HepG2 (cell line): ENCODE results near the gene HEPACAM. TPM values are rescaled to one million over a fixed set of nuclear protein-coding genes. Genes with fewer than 3 reads are reported as not detected.

Experiments used
- CHCHD3 ChIP-seq: sonication (generic); formaldehyde crosslinking; IDR thresholded peaks from 2 replicates; pipeline ENCODE4 v1.8.0; 2022; ENCODE audit warnings: mild to moderate bottlenecking, missing genetic modification reagents, moderate library complexity
- DR1 ChIP-seq: sonication (generic); formaldehyde crosslinking; IDR thresholded peaks from 2 replicates; pipeline ENCODE4 v1.8.0; 2021; ENCODE audit warnings: mild to moderate bottlenecking, missing genetic modification reagents, inconsistent platforms
- ELF1 ChIP-seq: sonication (generic); formaldehyde crosslinking; IDR thresholded peaks from 2 replicates; pipeline ENCODE4 v1.4.0; 2020; ENCODE audit warnings: missing genetic modification reagents
- HOXA3 ChIP-seq: sonication (generic); formaldehyde crosslinking; IDR thresholded peaks from 2 replicates; pipeline ENCODE4 v1.5.0; 2020; ENCODE audit warnings: missing genetic modification reagents
- KLF16 ChIP-seq, 2 experiments: sonication (generic) in 1 of 2; formaldehyde crosslinking in 1 of 2; IDR thresholded peaks; 2 replicates each; pipeline versions ENCODE4 v1.6.1 to v1.8.0; 2016 to 2023; ENCODE audit warnings: missing genetic modification reagents in 2 of 2, missing compliant biosample characterization in 1 of 2
- NRL ChIP-seq: sonication (generic); formaldehyde crosslinking; IDR thresholded peaks from 2 replicates; pipeline ENCODE4 v1.5.0; 2020; ENCODE audit warnings: missing genetic modification reagents, mild to moderate bottlenecking, moderate library complexity, borderline replicate concordance
- PHF8 ChIP-seq: sonication (generic); formaldehyde crosslinking; IDR thresholded peaks from 2 replicates; pipeline ENCODE4 v1.5.0; 2020; ENCODE audit warnings: missing genetic modification reagents
- POGZ ChIP-seq: sonication (generic); formaldehyde crosslinking; IDR thresholded peaks from 2 replicates; pipeline ENCODE4 v1.4.0; 2020; ENCODE audit warnings: mild to moderate bottlenecking, missing genetic modification reagents
- ZBTB38 ChIP-seq: sonication (generic); formaldehyde crosslinking; IDR thresholded peaks from 2 replicates; pipeline ENCODE4 v1.5.1; 2020; ENCODE audit warnings: mild to moderate bottlenecking, missing genetic modification reagents
- ZFX ChIP-seq: sonication (generic); formaldehyde crosslinking; IDR thresholded peaks from 2 replicates; pipeline ENCODE4 v1.4.0; 2020; ENCODE audit warnings: mild to moderate bottlenecking, low read depth, missing genetic modification reagents, moderate library complexity
- ZNF317 ChIP-seq: sonication (generic); formaldehyde crosslinking; IDR thresholded peaks from 2 replicates; pipeline ENCODE4 v1.5.0; 2020; ENCODE audit warnings: mild to moderate bottlenecking, missing genetic modification reagents
- ZNF446 ChIP-seq: sonication (generic); formaldehyde crosslinking; IDR thresholded peaks from 2 replicates; pipeline ENCODE4 v1.5.0; 2020; ENCODE audit warnings: mild to moderate bottlenecking, missing genetic modification reagents
- ZNF569 ChIP-seq: sonication (generic); formaldehyde crosslinking; IDR thresholded peaks from 2 replicates; pipeline ENCODE4 v1.5.0; 2020; ENCODE audit warnings: mild to moderate bottlenecking, missing genetic modification reagents, moderate library complexity, borderline replicate concordance
- ZNF737 ChIP-seq: sonication (generic); formaldehyde crosslinking; IDR thresholded peaks from 2 replicates; pipeline ENCODE4 v1.5.0; 2020; ENCODE audit warnings: missing genetic modification reagents, mild to moderate bottlenecking, borderline replicate concordance
- ZNF839 ChIP-seq: sonication (generic); formaldehyde crosslinking; IDR thresholded peaks from 2 replicates; pipeline ENCODE4 v1.4.0; 2020; ENCODE audit warnings: missing genetic modification reagents, mild to moderate bottlenecking, borderline replicate concordance
- ZSCAN21 ChIP-seq: sonication (generic); formaldehyde crosslinking; IDR thresholded peaks from 2 replicates; pipeline ENCODE4 v1.8.0; 2022; ENCODE audit warnings: mild to moderate bottlenecking, missing genetic modification reagents, moderate library complexity, borderline replicate concordance
- polyA plus RNA-seq, 8 experiments: library from polyadenylated mRNA; depleted of rRNA in 3 of 8; stranded (reverse) in 7 of 8; unstranded in 1 of 8; fragments of >200 nt; fragmentation: Illumina TruSeq in 4 of 8; extraction: Trizol in 4 of 8; gene quantifications; 2 replicates each; pipeline versions ENCODE4 v1.2.1 to v1.2.3, GENCODE V29; 2011 to 2016; ENCODE audit warnings: low read depth in 4 of 8, missing spikeins in 1 of 8, mixed read lengths in 1 of 8; ENCODE audit not compliant: insufficient read depth in 1 of 8
- total RNA-seq, 5 experiments: library from RNA; depleted of rRNA; stranded (reverse); fragments of >200 nt; fragmentation: Illumina TruSeq; extraction: Trizol; gene quantifications; 2 replicates each; pipeline ENCODE4 v1.2.3, GENCODE V29; 2016; ENCODE audit warnings: low read depth in 1 of 5
- TF ChIP-seq, protein P1 (sequence below): sonication (generic); formaldehyde crosslinking; IDR thresholded peaks from 2 replicates; pipeline ENCODE4 v1.4.0; 2020; ENCODE audit warnings: mild to moderate bottlenecking, missing genetic modification reagents
- TF ChIP-seq, protein P2 (sequence below): sonication (generic); formaldehyde crosslinking; IDR thresholded peaks from 2 replicates; pipeline ENCODE4 v1.4.0; 2020; ENCODE audit warnings: missing genetic modification reagents
- TF ChIP-seq, protein P3 (sequence below): IDR thresholded peaks from 2 replicates; pipeline ENCODE4 v1.6.1; 2016; ENCODE audit warnings: missing compliant biosample characterization, missing genetic modification reagents, borderline replicate concordance
- TF ChIP-seq, protein P4 (sequence below): sonication (generic); formaldehyde crosslinking; conservative IDR thresholded peaks from 2 replicates; pipeline ENCODE4 v1.5.0; 2020; ENCODE audit warnings: missing genetic modification reagents
- TF ChIP-seq, protein P5 (sequence below): sonication (generic); formaldehyde crosslinking; IDR thresholded peaks from 2 replicates; pipeline ENCODE4 v1.8.1; 2023; ENCODE audit warnings: mild to moderate bottlenecking, moderate library complexity, missing genetic modification reagents

Gene HEPACAM
- total and polyA plus RNA-seq, 2 of the 13 experiments (the other 11 are each of a cell fraction or from before 2014, with no cell fraction given), result 66.9 to 121 TPM

DNA sequence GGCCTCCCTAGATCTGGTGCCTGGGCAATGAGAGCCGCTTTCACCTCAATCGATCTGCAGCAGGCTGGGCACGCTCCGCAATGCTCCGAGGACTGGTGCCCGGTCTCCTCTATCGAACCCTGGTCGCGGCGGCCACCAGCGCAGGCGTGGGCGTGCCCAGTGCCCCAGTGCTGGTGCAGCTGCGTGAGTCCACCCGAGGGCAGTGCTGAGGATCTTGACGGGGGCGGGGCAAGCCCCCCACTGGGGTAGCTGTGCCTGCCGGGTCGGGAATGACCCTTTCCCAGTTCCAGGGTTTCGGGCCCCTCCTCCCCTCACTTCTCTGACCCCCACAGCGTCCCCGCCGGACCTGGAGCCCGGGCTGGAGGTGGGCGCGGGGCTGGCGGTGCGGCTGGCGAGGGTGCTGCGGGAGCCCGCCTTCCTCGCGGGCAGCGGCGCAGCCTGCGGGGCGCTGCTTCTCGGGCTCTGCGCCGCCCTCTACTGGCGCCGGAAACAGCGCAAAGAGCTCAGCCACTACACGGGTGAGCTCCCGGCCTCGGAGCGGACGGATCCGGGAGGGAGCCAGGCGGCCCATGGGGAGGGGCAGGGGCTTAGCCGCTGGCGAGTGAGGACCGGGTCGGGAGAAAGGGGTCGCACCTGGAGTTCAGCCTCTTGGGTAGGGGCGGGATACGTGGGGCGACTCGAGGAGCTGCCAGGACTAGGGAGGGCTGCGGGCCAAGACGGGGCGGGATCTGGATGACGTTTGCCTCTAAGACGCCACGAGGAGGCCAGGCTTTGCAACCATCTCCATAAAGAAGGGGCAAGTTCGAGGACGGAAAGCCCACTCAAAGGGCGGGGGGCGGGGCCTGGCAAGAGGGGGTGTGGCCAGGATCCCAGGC, 59.7 kb downstream of the HEPACAM start (continued):
- TF ChIP-seq PHF8 (CRISPR knock-in tag) (no peak), ZNF737 (CRISPR knock-in tag) (no peak), KLF16 (CRISPR knock-in tag; IDR thresholded peaks at IDR 0.05) (0 out of 4 replicates have a peak, but pooled peaks of 1 of the 2 experiments have one; percentile 44), ZNF839 (no peak), ZFX (peak; percentile 57; the same call in 1 of the 2 replicates), ZNF317 (0 out of 2 replicates have a peak, but pooled peaks have one; percentile 60), CHCHD3 (0 out of 2 replicates have a peak, but pooled peaks have one; percentile 46), NRL (CRISPR knock-in tag) (peak; percentile 77), DR1 (CRISPR knock-in tag) (peak; percentile 64), POGZ (CRISPR knock-in tag) (peak; percentile 54), ZNF569 (CRISPR knock-in tag) (no peak), ZSCAN21 (CRISPR knock-in tag) (peak; percentile 91), ELF1 (peak; percentile 48; the same call in 1 of the 2 replicates), ZBTB38 (peak; percentile 89), ZNF446 (CRISPR knock-in tag) (0 out of 2 replicates have a peak, but pooled peaks have one; percentile 45), HOXA3 (CRISPR knock-in tag) (peak; percentile 77)
- TF ChIP-seq, protein P1, sequence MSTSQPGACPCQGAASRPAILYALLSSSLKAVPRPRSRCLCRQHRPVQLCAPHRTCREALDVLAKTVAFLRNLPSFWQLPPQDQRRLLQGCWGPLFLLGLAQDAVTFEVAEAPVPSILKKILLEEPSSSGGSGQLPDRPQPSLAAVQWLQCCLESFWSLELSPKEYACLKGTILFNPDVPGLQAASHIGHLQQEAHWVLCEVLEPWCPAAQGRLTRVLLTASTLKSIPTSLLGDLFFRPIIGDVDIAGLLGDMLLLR, result peak; percentile 70; the same call in 1 of the 2 replicates
- TF ChIP-seq, protein P2, sequence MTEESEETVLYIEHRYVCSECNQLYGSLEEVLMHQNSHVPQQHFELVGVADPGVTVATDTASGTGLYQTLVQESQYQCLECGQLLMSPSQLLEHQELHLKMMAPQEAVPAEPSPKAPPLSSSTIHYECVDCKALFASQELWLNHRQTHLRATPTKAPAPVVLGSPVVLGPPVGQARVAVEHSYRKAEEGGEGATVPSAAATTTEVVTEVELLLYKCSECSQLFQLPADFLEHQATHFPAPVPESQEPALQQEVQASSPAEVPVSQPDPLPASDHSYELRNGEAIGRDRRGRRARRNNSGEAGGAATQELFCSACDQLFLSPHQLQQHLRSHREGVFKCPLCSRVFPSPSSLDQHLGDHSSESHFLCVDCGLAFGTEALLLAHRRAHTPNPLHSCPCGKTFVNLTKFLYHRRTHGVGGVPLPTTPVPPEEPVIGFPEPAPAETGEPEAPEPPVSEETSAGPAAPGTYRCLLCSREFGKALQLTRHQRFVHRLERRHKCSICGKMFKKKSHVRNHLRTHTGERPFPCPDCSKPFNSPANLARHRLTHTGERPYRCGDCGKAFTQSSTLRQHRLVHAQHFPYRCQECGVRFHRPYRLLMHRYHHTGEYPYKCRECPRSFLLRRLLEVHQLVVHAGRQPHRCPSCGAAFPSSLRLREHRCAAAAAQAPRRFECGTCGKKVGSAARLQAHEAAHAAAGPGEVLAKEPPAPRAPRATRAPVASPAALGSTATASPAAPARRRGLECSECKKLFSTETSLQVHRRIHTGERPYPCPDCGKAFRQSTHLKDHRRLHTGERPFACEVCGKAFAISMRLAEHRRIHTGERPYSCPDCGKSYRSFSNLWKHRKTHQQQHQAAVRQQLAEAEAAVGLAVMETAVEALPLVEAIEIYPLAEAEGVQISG (CRISPR knock-in tag), result 0 out of 2 replicates have a peak, but pooled peaks have one; percentile 45
- TF ChIP-seq, protein P3, sequence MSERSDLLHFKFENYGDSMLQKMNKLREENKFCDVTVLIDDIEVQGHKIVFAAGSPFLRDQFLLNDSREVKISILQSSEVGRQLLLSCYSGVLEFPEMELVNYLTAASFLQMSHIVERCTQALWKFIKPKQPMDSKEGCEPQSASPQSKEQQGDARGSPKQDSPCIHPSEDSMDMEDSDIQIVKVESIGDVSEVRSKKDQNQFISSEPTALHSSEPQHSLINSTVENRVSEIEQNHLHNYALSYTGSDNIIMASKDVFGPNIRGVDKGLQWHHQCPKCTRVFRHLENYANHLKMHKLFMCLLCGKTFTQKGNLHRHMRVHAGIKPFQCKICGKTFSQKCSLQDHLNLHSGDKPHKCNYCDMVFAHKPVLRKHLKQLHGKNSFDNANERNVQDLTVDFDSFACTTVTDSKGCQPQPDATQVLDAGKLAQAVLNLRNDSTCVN (CRISPR knock-in tag), result no peak
- TF ChIP-seq, protein P4, sequence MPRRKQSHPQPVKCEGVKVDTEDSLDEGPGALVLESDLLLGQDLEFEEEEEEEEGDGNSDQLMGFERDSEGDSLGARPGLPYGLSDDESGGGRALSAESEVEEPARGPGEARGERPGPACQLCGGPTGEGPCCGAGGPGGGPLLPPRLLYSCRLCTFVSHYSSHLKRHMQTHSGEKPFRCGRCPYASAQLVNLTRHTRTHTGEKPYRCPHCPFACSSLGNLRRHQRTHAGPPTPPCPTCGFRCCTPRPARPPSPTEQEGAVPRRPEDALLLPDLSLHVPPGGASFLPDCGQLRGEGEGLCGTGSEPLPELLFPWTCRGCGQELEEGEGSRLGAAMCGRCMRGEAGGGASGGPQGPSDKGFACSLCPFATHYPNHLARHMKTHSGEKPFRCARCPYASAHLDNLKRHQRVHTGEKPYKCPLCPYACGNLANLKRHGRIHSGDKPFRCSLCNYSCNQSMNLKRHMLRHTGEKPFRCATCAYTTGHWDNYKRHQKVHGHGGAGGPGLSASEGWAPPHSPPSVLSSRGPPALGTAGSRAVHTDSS (CRISPR knock-in tag), result no peak
- TF ChIP-seq, protein P5, sequence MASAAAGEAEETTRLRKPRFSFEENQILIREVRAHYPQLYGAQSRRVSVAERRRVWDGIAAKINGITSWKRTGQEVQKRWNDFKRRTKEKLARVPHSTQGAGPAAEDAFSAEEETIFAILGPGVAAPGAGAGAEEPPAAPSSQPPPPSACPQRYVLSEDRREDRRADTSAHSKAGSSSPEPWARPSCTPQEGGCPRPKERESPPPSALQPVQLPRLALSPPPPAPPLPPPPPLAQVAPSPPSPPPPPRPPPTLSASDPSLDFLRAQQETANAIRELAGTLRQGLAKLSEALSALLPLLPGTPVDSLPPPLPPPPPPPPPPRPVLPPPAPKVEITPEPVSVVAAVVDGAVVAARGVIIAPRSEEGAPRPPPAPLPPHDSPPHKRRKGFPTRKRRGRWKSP (CRISPR knock-in tag), result peak; percentile 99
